Urothelium cell line (cell line): ENCODE data around the gene MAPRE2.

Source experiments
- DNase-seq: peaks from one replicate; pipeline ENCODE4 v3.0.0; 2011; ENCODE audit warnings: low spot score, mixed read lengths
- FAIRE-seq: peaks from 2 replicates; lab custom pipeline; 2011; peaks lifted over from hg19 to GRCh38; lab: Jason Lieb, UNC

The MAPRE2 gene

GRCh38 chr18:35032113-35032512 lies 9.1 kb upstream of the MAPRE2 start:
- no peak for DNase-seq
- no peak for FAIRE-seq

DNA sequence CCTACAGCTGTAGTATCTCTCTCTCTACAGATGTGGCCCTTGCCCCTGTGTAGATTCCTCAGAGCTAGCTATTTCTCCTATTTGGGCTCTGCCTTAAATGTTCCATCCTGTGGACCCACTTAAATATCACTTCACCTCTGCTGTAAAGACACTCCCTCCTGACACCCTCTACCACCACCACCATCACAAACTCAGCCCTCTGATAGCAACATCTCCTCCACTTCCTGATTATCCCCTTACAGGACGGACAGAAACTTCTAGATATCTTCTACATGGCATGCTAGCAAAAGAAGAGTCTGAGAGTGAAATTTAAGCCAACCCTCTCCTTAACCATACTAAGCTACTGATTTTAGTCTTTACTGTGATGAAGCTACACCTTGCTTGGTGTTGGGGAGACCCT lies 3.2 kb upstream of the MAPRE2 start:
- FAIRE-seq (no peak), DNase-seq (no peak)

- no peak for FAIRE-seq
- no peak for DNase-seq
These were observed 2.2 kb upstream of the MAPRE2 start for GRCh38 chr18:35038881-35039491.

- no peak for FAIRE-seq
These were observed 600 bp upstream of the MAPRE2 start for GRCh38 chr18:35040638-35040987.

GRCh38 chr18:35041815-35042387 lies 688 bp downstream of the MAPRE2 start:
- FAIRE-seq (no peak), DNase-seq (peak; percentile 17)

More at GRCh38 chr18:35040638-35040987, 600 bp upstream of the MAPRE2 start:
- DNase-seq = no peak

- DNase-seq (no peak), FAIRE-seq (no peak)
These were observed 1.3 kb downstream of the MAPRE2 start for GRCh38 chr18:35042389-35043071.

DNA sequence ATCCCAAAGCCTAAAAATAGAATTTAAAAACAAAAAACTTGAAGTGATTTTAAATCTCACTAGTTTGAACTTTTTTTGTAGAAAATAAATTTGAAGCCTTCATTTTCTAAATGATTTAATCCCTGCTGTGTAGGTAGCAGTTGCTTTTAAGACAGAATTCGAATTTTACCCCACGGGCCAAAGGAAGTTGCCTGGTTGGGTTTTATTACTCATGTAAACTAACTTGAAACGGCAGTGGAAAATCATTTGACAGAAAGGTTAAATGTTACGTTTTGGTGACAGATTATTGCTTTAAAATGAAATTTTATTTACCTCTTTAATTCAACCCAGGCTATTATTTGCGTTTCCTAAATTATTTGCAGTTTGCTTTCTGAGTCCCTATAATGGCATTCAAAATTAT lies 2.0 kb downstream of the MAPRE2 start:
- DNase-seq (no peak), FAIRE-seq (no peak)

DNA sequence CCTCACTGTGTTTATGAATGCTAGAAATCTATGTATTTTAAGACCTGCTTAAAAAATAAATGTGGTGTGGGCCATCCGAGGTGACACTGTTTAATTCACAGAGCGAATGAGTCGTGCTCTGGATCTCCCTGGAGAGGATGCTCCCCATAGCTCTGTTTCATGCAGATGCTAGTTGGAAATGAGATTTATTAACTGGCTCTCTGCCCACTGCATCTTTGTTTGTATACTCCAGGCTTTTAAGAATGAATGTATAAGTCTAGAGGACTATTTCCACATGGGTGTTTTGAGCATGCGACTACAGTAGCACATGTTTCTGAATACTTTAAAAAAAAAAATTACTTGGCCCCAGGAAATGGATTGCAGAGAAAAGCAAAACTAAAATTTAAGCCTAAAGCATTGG lies 3.9 kb downstream of the MAPRE2 start:
- DNase-seq = no peak
- FAIRE-seq = no peak

GRCh38 chr18:35045806-35046205 lies 4.6 kb downstream of the MAPRE2 start:
- no peak for DNase-seq
- FAIRE-seq = no peak

GRCh38 chr18:35047697-35048292 lies 6.6 kb downstream of the MAPRE2 start:
- no peak for FAIRE-seq

GRCh38 chr18:35049111-35050027 lies 8.2 kb downstream of the MAPRE2 start:
- FAIRE-seq (no peak), DNase-seq (no peak)

More at GRCh38 chr18:35047697-35048292, 6.6 kb downstream of the MAPRE2 start:
- no peak for DNase-seq

DNA sequence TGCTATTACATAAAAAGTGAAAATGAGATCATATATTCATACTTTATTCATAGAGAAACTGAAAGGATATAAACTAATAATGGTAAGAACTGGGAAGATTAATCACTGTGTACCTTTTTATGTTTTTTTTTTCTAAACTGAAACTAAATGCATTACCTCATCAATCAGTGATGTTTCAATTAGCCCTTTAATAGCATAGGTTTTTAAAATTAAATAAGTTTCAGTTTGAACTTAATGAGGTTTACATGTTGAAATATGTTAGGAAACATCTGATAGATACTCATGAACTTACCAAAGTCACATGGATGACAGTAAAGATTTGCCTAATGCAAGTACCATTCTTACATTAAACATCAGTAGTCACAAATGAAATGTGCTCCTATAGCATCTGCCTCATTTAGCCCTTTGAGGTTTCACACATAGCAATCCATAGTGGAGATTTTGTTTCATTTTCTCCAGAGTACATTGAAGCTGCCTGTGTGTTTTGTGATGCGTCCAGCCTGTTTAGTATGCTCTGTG lies 8.9 kb downstream of the MAPRE2 start:
- FAIRE-seq (no peak), DNase-seq (no peak)

- DNase-seq (no peak), FAIRE-seq (no peak)
These were observed 9.5 kb downstream of the MAPRE2 start for GRCh38 chr18:35050705-35051195.

GRCh38 chr18:35051641-35052377 lies 10.6 kb downstream of the MAPRE2 start:
- FAIRE-seq (no peak), DNase-seq (no peak)

- FAIRE-seq (no peak), DNase-seq (no peak)
These were observed 13.2 kb downstream of the MAPRE2 start for GRCh38 chr18:35054401-35054800.

GRCh38 chr18:35055105-35055504 lies 13.9 kb downstream of the MAPRE2 start:
- DNase-seq = no peak
- FAIRE-seq = no peak

DNA sequence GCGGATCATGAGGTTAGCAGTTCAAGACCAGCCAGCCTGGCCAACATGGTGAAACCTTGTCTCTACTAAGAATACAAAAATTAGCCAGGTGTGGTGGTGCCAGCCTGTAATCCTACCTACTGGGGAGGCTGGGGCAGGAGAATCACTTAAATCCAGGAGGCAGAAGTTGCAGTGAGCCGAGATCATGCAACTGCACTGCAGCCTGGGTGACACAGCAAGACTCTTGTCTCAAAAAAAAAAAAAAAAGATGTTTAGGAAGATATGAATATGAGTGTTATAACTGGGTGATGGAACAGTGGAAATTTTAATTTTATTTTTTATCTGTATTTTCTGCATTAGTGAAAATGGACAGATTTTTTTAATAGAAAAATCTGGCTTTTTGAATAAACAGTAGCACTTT lies 14.5 kb downstream of the MAPRE2 start:
- FAIRE-seq = no peak
- DNase-seq = no peak

GRCh38 chr18:35059280-35059927 lies 18.2 kb downstream of the MAPRE2 start:
- DNase-seq (no peak), FAIRE-seq (no peak)

GRCh38 chr18:35060122-35060815 lies 19.1 kb downstream of the MAPRE2 start:
- DNase-seq (no peak), FAIRE-seq (no peak)
